ENCODE data around the gene THSD7B. TPM values are rescaled to one million over a fixed set of nuclear protein-coding genes. Genes with fewer than 3 reads are reported as not detected.

Gene THSD7B
- total RNA-seq, 1 donor from 2014 or later: not detected

DNA sequence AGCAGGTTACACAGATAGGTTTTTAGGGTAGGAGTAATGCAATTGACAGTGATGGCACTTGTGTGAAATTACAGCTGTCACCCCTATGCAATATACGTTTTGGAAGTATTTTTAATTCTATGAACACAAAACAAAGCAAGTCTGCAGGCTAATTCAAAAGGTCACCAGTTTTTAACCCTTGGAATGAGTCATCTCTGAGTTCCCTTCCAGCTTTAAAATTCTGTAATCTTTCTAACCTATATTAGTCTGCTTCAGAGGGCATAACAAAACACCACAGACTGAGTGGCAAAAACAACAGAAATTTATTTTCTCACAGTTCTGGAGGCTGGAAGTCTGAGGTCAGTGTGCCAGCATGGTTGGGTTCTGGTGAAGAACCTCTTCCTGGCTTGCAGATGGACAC is 602.0 kb downstream of the THSD7B start:
- DNase-seq (ENCODE audit: low read depth in 2 of 2): no peak

DNA sequence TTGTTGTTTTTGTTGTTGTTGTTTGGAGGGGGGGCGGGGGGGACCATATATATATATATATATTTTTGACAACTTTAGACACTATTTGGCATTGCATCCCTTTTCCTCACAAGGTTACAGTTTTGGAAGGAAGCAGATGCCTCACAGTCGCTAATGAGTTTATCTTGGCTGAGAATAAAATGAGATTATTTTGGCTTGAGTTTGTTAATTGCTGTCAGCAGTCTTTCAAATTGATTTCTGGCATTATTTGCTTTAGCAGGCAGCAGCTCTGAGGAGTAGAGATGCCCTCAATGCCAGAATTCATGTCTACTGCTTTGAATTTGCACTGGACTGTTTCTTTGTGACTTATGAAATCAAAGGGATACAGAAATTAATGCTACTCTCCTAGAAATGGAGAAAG is 603.8 kb downstream of the THSD7B start:
- DNase-seq (ENCODE audit: low read depth in 2 of 2): no peak

DNA sequence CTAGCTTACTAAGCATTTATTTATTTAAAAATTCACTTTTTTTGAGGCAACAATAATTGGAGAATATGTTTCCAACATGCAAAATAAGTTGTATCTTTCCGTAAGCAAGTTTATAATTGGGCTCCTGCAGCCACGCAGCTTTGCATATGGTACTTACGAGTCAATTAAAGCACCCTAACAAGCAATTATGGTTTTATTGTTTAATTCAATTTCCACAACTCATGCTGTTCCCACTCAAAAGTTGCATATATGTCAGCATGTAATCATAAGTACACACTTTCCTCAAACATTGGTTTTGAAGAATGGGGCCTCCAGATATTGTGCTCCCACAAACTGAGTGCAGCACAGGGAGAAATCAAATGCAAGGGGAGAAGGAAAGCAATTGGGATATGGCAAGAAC is 613.8 kb downstream of the THSD7B start:
- no peak for DNase-seq (ENCODE audit: low read depth in 2 of 2)

DNA sequence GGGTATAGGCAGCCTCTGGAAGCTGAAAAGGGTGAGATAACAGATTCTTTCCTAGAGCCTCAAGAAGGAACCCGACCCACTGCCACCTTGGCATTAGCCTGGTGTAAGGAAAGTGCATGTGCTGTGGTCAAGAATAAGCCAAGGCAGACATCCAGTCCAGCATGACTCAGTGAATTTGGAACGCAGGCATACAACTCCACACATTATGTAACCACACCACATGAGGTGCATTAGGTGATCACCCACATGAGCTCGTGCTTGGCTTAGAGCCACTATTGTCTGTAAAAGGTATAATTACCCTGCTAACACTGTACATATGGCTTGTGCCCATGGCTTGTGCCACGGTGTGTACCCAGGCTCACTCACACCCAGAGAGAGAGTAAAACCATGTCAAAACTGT is 615.3 kb downstream of the THSD7B start:
- no peak for DNase-seq (ENCODE audit: low read depth in 2 of 2)

DNA sequence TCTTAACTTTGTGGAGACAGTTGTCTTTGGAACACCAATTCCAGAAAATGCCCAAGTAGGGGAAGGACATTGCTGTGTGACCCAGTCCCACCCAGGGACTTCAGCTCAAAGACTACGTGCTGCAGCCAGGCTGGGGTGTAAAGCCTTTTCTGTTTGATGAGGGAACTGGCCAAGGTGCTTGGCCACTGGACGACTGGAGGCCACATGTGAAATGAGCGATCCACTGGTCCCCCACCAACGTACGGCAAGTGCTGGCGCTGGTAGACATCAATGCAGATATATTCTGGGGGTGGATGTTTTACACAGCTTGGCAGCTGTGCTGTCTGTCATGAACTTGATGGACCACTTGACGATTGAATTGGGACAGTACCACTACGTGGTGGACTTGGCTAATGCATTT is 616.4 kb downstream of the THSD7B start:
- DNase-seq (ENCODE audit: low read depth in 2 of 2): no peak

DNA sequence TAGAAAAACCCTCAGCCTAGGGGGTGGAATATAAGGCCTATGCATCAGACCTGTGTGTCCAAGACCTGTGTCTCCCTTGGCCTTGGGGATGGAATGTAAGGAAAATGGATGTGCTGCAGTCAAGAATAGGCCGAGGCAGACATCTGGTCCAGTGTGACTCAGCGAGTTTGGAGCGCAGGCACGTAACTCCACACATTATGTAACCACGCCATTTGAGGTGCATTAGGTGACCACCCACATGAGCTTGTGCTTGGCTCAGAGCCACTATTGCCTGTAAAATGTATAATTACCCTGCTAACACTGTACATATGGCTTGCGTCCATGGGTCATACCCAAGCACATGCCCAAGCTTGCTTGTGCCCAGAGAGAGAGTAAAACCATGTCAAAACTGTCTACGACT is 618.0 kb downstream of the THSD7B start:
- DNase-seq (ENCODE audit: low read depth in 2 of 2): no peak

DNA sequence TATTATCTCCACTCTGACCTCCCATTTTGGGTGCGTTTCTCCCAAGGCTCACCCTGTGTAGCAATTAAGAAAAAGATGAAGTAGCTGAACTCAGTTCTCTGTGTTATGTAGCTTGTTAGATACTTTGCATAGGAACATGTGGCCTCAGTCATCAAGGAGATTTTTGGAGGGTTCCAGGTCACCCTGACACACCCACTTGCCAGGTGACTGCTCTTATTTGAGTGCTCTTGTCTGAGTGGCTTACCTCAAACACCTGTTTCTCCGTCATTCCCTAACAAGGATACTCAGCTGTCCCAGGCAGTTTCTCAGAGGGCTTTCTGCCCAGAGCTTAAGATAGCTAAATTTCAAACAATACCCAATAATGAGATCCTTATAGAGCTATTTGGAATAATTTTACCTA is 621.7 kb downstream of the THSD7B start:
- no peak for DNase-seq (ENCODE audit: low read depth in 2 of 2)

DNA sequence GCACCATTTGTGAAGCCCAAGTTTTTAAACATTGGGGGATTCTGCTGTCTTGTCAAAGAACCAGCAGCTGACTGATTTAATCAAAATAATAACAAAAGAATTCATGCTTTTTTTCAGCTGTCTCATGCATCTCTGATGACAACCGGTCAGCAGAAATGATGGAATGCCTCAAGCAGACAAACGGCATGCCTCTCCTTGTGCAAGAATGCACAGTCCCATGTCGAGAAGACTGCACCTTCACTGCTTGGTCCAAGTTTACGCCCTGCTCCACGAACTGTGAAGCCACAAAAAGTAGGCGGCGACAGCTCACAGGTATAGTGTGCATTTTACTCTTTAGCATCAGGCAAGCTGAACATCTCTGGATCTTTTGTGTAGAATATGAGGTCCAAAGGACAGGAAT is 640.2 kb downstream of the THSD7B start:
- no peak for DNase-seq (ENCODE audit: low read depth in 2 of 2)

DNA sequence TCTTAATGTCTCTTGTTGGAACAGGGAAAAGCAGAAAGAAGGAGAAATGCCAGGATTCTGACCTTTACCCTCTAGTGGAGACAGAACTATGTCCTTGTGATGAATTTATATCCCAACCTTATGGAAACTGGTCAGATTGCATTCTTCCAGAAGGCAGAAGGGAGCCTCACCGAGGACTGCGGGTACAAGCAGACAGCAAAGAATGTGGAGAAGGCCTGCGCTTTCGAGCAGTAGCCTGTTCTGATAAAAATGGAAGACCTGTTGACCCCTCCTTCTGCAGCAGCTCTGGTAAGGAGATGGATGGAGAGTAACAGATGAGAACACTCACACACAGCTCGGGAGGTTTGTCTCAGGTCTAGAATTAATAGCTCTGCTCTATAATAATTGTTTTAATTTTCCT is 646.2 kb downstream of the THSD7B start:
- DNase-seq (ENCODE audit: low read depth in 2 of 2): no peak

DNA sequence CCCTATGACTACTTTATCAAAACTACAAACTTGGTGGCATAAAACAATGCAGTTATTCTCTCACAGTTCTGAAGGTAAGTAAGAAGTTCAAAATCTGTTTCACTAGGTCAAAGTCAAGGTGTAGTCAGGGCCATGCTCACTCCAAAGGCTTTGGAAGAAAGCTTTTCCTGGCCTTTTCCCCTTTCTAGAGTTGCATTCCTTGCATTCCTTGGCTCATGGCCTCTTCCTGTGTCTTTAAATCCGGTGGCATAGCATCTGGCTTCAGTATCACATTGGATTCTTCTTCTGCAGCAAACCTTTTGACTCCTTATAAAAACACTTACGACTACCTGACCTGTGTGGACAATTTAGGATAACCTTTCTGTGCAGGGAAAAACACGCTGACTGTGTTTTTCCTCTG is 655.4 kb downstream of the THSD7B start:
- no peak for DNase-seq (ENCODE audit: low read depth in 2 of 2)

DNA sequence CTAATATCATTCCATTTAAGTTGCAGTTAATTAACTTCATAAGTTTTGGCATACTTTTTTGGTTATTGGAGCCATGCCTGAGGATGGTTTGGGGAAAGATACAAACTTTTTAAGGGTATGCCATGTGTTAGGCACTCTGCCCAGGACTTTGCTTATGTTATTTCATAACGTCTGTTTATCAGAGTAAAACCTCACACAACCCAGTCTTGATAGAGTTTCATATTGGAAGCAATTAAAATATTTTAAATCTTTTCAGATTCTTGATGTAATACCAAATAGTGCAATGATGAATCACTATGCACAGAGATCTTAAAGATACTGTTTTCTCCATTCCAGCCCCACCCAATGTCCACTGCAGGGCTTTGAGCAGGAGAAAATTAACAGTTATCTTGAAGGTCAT is 669.8 kb downstream of the THSD7B start:
- DNase-seq (ENCODE audit: low read depth in 2 of 2): no peak

DNA sequence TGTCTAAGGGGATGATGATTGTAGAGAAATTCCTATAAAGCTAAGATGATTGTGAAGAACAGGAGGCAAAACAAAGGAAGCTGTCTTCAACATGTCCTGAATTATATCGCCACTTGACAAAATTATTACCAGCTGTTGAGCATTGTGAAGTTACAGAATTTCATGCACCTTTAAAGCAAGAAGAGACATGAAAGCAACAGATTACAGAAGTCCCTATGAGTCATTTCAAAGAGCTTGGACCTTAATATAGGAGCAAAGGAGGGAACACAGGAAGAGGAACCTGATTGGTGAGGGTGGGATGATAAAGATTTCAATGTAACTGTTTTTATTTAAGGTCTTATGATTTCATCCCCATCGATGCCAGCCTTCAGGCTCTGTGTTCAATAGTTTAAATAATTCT is 672.0 kb downstream of the THSD7B start:
- DNase-seq (ENCODE audit: low read depth in 2 of 2): no peak

DNA sequence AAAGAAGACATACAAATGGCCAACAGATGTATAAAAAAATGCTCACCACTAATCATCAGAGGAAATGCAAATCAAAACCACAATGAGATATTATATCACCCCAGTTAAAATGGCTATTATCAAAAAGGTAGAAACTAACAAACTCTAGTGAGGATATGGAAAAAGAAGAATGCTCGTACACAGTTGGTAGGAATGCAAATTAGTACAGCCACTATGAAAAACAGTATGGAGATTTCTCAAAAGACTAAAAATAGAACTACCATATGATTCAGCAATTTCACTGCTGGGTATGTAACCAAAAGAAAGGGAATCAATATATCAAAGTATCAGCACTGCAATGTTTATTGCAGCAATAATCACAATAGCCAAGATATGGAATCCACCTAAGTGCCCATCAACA is 679.6 kb downstream of the THSD7B start:
- no peak for DNase-seq (ENCODE audit: low read depth in 2 of 2)

DNA sequence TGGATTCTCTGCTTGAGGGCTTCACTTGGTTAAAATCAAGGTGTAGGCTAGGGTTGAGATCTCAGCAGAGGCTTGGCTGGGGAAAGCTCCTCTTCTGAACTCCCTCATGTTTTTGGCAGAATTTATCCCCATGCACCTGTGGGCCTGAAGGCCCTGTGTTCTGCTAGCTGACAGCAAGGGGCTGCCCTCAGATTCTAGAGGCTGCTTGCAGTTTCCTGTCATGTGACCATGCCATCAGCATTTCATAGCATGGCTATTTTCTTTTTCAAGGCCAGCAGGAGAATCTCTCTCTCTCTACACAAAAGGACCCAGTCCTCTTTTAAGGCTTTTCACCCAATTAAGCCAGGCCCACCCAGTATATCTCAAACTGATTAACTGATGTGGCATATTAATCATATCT is 684.1 kb downstream of the THSD7B start:
- DNase-seq (ENCODE audit: low read depth in 2 of 2): no peak

DNA sequence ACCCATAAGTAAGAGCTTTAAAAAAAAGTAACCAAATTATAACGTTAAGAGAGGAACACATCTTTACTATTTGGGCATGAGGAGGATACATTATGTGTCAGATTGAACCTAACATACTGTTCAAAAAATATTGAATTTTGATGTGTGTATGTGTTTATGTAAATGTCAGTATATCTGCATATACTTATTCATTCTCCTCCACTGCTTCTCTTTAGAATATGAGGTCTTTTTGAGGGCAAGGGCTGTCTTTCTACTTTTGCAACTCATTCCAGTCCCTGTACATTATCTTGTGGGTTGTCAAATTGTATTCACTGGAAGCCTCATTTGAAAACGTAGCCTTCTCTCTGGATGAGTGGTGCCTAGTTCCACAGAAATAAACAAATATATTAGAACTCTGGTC is 689.5 kb downstream of the THSD7B start:
- no peak for DNase-seq (ENCODE audit: low read depth in 2 of 2)

DNA sequence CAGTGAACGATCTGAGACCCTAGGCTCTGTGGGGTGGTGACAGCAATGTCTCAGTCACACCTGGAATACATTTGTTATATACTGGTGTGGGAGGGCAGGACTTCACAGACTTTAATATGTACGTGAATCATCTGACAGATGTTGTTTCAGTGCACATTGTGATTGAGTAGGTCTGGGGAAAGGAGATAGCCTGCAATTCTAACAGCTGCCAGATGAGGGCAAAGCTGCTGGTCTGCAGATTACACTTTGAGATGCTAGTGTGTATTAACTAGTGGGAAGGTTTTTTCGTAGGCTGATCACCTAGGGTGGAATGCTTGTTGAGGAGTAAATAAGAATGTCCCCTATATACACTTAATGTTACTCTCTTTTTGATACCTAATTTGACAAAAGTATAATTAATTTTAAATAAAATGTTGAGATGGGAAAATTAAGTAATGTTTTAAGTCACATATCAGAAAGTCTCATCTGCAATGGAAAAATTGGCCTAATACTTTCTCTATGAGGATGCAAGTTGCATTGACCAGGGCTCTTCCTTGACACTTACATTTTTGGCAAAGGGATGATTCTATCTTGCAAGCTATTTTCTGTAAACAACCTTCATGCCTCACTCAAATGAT is 702.0 kb downstream of the THSD7B start:
- DNase-seq (ENCODE audit: low read depth in 2 of 2): peak; percentile 2 to 16

DNA sequence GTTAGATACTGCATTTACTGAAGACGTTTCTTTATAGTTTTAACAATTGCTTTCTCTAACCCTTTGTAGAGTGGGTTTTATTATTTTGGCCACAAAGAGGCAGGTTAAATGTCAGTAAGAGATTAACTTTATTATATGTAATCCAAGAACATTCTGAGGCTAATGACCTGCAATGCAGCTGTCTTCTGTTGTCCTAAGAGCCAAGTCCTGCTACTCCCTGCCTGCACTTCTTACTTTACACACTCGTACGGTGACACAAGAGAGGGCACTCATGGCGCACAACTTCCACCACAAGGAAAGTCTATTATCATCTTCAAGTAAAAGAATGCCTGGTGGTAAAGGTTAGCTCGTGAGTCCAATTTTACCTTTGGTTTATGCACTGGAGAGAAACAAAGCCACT is 727.9 kb downstream of the THSD7B start:
- DNase-seq (ENCODE audit: low read depth in 2 of 2): no peak

DNA sequence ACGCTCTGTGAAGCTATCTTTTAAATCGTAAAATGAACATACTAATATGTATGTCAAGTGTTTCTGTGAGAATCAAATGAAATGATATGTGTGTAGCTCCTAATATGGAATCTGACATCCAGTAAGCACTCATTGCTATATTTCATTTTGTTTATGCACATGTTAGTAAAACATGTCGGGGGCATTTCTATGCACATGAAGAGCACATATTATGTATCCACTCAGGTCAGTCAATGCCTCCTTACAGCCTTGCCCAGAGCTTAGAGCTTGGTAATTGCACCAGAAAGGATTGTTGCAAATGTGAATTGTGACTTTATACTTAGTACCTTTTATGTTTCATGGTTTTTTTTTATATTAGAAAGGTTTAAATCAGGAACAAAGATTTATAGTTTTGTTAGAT is 735.3 kb downstream of the THSD7B start:
- DNase-seq (ENCODE audit: low read depth in 2 of 2): no peak

DNA sequence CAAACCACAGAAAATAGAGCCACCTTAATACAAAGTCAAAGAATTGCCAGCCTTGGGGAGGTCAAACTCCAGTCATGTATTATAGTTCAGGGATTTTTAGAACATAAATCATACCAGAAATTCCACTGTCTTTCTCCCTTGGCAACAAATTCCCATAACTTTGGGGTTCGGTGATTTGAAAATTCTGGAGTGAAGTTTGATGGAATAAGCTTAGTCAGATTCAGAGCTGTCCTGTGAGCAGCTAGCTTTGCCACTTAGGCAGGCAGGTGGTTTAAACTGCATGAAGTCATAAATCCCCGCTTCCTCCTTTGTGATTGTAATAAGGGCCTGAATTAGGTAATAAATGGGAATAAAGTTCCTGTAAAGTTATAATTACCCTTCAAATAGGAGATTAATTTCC is 741.9 kb downstream of the THSD7B start:
- no peak for DNase-seq (ENCODE audit: low read depth in 2 of 2)

DNA sequence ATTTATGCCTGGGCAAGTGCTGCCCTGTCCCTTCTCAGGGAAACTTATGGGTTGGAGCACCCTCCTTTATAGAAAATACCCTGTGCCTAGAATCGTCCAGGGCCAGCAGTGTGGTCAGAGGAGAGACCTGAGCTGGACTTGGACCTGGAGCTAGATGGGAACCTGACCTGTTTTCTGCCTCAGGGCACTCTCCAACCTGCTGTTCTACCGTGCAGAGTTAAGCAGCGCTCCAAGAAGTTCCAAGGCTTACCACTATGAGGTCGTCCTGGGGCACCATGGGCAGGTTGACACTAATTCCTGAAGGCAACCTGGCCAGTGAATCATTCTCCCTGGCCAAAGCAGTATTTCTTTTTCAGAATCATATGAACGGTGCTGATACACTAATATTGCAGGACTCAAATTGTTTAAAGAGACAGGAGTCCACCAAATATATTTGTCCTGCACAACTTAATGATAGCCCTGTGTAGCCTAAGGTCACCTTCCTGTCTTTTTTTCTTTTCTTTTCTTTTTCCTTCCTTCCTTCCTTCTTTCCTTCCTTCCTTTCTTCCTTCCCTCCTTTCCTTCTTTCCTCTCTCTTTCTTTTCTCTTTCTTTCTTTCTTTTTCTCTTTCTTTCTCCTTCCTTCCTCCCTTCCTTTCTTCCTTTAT is 743.5 kb downstream of the THSD7B start:
- no peak for DNase-seq (ENCODE audit: low read depth in 2 of 2)

DNA sequence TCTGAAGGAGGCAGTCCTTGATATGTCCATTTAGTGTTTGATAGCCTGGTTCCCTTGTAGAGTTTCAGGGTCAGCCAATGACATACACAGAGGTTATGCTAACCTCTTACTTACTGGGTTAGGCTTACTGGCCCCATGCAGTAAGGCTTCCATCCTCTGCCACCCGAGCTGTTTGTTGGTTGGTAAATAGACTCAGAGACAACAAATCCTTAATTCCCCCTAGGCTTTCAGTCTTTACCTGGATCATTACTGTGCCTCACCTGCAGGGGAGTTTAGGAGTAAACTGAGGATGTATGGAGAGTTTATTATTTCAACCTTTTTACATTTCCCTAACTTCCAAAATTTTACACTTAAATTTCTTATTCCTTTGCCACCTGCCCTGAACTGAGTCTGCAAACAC is 746.2 kb downstream of the THSD7B start:
- no peak for DNase-seq (ENCODE audit: low read depth in 2 of 2)

DNA sequence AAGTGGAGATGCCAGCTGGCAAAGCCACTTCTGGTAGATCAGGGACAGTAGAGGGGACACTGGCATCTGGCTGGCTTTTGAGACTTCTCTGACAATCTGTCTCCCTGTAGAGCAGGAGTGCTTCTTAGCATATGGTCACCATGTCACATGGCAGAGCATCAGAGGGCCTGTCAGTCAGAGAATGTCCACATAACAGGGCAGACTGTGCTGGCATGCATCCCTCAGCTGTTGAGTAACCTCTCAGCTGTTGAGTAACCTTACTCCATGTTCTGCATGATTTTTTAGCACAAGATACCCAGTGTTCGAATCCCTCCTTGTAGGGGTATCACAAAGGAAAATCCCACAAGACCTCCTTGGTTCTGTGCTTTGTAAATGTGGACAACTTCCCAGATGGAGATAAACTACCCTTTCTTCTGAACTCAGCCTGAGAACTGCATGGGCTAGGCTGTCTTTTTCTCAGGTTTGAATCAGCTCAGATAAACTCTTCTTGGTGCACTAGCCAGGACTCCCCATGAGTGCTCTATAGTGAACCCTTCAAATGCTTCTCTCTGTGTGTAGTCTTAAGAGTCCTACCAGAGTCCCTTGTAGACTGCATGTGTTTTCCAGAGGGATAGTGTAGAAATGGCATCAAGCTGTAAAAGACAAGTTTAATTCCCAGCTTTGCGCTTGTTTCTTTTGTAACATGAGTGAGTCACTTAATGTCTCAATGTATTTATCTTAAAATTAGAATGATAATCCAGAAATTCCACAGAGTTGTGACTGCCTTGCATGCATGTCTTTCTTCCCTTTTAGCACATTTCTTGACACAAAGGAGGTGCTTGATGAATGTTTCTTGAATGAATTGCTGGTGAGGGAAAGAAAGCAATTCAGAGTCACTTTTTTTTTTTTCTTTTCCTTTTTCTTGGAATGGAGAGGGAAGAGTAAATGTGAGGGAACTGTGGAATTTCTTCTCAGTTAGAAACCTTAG is 756.6 kb downstream of the THSD7B start:
- DNase-seq (ENCODE audit: low read depth in 2 of 2): no peak

DNA sequence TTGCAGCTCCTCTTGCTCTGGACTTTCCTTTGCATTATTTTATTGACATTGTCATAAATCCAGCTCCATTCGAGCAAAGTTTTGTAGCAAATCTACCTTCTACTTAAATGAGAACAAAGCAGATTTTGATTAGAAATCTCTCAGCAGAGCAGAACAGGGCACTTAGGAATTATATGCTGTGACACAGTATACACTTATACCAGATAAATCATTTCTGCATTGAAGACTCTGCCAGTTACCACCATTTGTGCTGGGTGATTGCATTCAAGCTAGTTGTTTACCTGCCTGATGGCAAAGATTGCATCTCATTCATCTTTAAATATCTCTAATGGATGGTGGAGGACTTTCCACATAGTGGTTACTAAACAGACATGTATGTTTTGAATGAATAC is 757.3 kb downstream of the THSD7B start:
- no peak for DNase-seq (ENCODE audit: low read depth in 2 of 2)

Data from lung microvascular endothelial cell (primary cell).